ENCODE measurements around the gene RLN3. TPM values are rescaled to one million over a fixed set of nuclear protein-coding genes. Genes with fewer than 3 reads are reported as not detected.

Gene RLN3
- total and polyA plus RNA-seq, 10 of the 15 experiments (the other 5 are each of a cell fraction or from before 2014, with no cell fraction given) = not detected

DNA sequence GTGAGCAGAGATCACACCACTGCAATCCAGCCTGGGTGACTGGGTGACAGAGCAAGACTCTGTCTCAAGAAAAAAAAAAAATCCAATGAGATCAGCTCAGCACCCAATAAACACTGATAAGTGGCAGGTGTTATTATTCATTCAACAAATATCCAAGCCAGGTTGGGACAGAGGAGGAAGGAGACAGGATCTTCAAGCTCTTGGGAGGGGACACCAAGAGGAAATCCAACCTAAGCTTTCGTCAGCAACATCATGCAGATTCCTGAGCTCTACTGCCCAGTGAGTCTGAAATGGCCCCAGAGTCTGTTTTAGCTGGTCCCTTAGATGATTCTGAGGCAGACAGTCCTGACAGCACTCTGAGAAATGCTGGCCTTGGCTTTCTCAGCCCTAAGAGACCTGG, 29.5 kb upstream of the RLN3 start (continued):
- TF ChIP-seq, protein P1, sequence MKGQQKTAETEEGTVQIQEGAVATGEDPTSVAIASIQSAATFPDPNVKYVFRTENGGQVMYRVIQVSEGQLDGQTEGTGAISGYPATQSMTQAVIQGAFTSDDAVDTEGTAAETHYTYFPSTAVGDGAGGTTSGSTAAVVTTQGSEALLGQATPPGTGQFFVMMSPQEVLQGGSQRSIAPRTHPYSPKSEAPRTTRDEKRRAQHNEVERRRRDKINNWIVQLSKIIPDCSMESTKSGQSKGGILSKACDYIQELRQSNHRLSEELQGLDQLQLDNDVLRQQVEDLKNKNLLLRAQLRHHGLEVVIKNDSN (IDR thresholded peaks at IDR 0.05; ENCODE audit: borderline replicate concordance, extremely low read length, insufficient read depth, low read depth, low read length) = no peak
- TF ChIP-seq POLR2AphosphoS2 (IDR thresholded peaks at IDR 0.05; ENCODE audit: low read depth, low read length) (no peak), MYB (IDR thresholded peaks at IDR 0.05; ENCODE audit: borderline replicate concordance, low read depth, low read length) (no peak), NFXL1 (IDR thresholded peaks at IDR 0.05; ENCODE audit: borderline replicate concordance) (no peak), SREBF1 (IDR thresholded peaks at IDR 0.05; ENCODE audit: low read length) (no peak)

DNA sequence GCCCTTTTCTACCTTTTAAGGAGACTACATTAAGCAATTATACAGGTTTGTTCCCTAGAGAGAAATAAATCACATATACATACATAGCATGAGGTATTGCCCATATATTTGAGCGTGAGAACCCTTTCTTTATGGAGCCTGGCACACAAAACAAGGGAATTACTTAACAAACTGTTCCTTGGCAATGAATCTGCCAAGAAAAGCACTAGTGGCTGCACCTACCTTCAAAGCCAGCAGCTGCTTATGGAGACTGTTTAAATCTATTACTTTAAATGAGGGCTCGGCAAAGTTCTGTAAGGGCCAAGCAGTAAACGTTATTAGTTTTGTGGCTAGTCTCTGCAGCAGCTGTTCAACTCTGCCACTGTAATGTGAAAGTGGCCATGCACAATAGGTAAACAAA, 28.9 kb upstream of the RLN3 start:
- Histone ChIP-seq H4K20me1 (ENCODE audit: control insufficient read depth, insufficient read depth) (no peaks in the 10 kb centered on the region), H3K4me3 (no peak overlapping the region), H2AFZ (ENCODE audit: control insufficient read depth, low read depth, low read length) (no peak overlapping the region), H3K9me3 (replicated peaks; ENCODE audit: control insufficient read depth, insufficient read depth, low read length) (peaks cover 5% of the 10 kb centered on the region; the same call in 2 of the 3 replicates), H3K79me2 (ENCODE audit: control insufficient read depth, insufficient read depth, low read length) (peaks cover 4% of the 10 kb centered on the region), H3K9ac (ENCODE audit: control insufficient read depth, insufficient read depth, low read length) (no peak overlapping the region), H3K4me1 (ENCODE audit: control insufficient read depth, insufficient read depth, low read length) (peaks cover 31% of the 10 kb centered on the region), H3K4me2 (ENCODE audit: control insufficient read depth, insufficient read depth) (no peak overlapping the region), H3K27ac (ENCODE audit: control insufficient read depth, insufficient read depth) (no peak overlapping the region), H3K36me3 (ENCODE audit: control insufficient read depth in 2 of 2, insufficient read depth in 2 of 2, low read length in 1 of 2) (no peaks in the 10 kb centered on the region; a peak in 2 of 4 replicates), H3K27me3 (replicated peaks in 1 of 2; ENCODE audit: control insufficient read depth in 2 of 2, insufficient read depth in 2 of 2, low read length in 1 of 2) (no peaks in the 10 kb centered on the region)
- 96% methylated on average over 3 of the region's 3 CpGs for WGBS (ENCODE audit: insufficient coverage, insufficient replicate concordance, low lambda C conversion rate, missing lambda C conversion rate)
- SMC1A ChIA-PET (ENCODE audit: uncharacterized antibody, unreplicated experiment) = interaction anchor here (0.9 to 1.9 kb wide), 3 partner anchors 20 to 25 kb away, joined by 3 to 6 read pairs (median 5); no protein-coding TSS in a partner anchor
- DNase-seq (ENCODE audit: low read depth, low spot score) (no peak), FAIRE-seq (no peak), ATAC-seq (no peak)
- BruUV-seq (replicated peaks) = no TSS peak
- in situ Hi-C loops (cut with MboI) (no loop called here), intact Hi-C loops (cut with micrococcal nuclease; ENCODE audit: unreplicated experiment) (no loop called here)
- POLR2A ChIA-PET = interaction anchor here (0.8 to 1.4 kb wide), 3 partner anchors 9 to 28 kb away, joined by 3 to 4 read pairs (median 3); no protein-coding TSS in a partner anchor
- CTCF ChIA-PET = interaction anchor here (0.6 to 2.4 kb wide), 5 partner anchors 32 to 830 kb away, joined by 3 to 9 read pairs (median 4); partner anchors contain the start of gene IL27RA
- RAD21 ChIA-PET (ENCODE audit: unreplicated experiment) = no interaction called here
- TF ChIP-seq ZNF207 (IDR thresholded peaks at IDR 0.05; ENCODE audit: borderline replicate concordance) (no peak), RAD21 (IDR thresholded peaks at IDR 0.05; ENCODE audit: insufficient read depth, low read depth, low read length) (no peak), ESRRA (IDR thresholded peaks at IDR 0.05; ENCODE audit: low read length) (no peak), RUNX3 (IDR thresholded peaks at IDR 0.05; ENCODE audit: low read length) (no peak)
- TF ChIP-seq, protein P2, sequence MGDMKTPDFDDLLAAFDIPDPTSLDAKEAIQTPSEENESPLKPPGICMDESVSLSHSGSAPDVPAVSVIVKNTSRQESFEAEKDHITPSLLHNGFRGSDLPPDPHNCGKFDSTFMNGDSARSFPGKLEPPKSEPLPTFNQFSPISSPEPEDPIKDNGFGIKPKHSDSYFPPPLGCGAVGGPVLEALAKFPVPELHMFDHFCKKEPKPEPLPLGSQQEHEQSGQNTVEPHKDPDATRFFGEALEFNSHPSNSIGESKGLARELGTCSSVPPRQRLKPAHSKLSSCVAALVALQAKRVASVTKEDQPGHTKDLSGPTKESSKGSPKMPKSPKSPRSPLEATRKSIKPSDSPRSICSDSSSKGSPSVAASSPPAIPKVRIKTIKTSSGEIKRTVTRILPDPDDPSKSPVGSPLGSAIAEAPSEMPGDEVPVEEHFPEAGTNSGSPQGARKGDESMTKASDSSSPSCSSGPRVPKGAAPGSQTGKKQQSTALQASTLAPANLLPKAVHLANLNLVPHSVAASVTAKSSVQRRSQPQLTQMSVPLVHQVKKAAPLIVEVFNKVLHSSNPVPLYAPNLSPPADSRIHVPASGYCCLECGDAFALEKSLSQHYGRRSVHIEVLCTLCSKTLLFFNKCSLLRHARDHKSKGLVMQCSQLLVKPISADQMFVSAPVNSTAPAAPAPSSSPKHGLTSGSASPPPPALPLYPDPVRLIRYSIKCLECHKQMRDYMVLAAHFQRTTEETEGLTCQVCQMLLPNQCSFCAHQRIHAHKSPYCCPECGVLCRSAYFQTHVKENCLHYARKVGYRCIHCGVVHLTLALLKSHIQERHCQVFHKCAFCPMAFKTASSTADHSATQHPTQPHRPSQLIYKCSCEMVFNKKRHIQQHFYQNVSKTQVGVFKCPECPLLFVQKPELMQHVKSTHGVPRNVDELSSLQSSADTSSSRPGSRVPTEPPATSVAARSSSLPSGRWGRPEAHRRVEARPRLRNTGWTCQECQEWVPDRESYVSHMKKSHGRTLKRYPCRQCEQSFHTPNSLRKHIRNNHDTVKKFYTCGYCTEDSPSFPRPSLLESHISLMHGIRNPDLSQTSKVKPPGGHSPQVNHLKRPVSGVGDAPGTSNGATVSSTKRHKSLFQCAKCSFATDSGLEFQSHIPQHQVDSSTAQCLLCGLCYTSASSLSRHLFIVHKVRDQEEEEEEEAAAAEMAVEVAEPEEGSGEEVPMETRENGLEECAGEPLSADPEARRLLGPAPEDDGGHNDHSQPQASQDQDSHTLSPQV (IDR thresholded peaks at IDR 0.05) = no peak
- TF ChIP-seq, protein P1 (IDR thresholded peaks at IDR 0.05; ENCODE audit: borderline replicate concordance, extremely low read length, insufficient read depth, low read depth, low read length) = no peak
